ENCODE results near the gene CTDNEP1. TPM values are rescaled to one million over a fixed set of nuclear protein-coding genes. Genes with fewer than 3 reads are reported as not detected.

The CTDNEP1 gene
- total RNA-seq, 4 donors from 2014 or later = 33.8 to 66.3 (median 52.5) TPM

DNA sequence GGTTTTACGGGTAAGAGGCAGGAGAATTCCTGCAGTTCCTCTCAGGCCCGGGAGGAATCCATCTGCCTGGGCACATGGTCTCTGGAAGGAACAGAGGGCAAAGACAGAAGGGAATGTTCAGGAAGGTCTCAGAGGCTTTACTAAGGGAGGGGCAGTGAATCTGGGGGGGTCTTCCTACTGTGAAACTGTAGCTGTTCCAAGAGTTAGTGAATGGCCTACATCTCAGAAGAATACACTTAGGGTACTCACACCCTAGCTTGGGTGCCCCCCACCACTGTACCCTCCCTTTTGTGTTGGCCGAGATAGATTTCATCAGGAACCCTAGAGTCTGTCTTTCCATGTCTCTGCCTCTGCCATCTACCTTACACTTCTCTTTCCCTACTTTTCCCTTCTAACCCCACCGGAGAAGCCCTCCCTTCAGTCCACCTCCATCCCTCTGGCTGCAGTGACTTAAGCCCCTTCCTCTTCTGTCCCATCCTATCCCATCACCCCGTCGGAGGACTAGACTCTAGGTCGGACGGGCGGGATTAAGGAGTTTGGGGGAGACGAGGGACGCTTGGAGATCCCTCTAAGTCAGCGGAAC lies 32.2 kb downstream of the CTDNEP1 start:
- ATAC-seq = no peak
- WGBS, 2 donors (ENCODE audit: low coverage in 1 of 2) = 38 to 59% methylated on average over 2 to 4 of the region's 12 CpGs
- Histone ChIP-seq H3K36me3 (peaks cover 0 to 34% of the 10 kb centered on the region in 2 donors), H3K4me3 (peak overlapping the region; percentile 62 to 81), H3K27ac (peak overlapping the region; percentile 86 to 98 (median 92)), H3K27me3 (no peaks in the 10 kb centered on the region), H3K4me1 (peaks cover 6 to 73% (median 34%) of the 10 kb centered on the region in 3 donors), H3K9me3 (no peaks in the 10 kb centered on the region)
- TF ChIP-seq POLR2AphosphoS5 (IDR thresholded peaks at IDR 0.05) (no peak), POLR2A (IDR thresholded peaks at IDR 0.05) (no peak), EP300 (IDR thresholded peaks at IDR 0.05) (no peak)
- TF ChIP-seq, protein P1, sequence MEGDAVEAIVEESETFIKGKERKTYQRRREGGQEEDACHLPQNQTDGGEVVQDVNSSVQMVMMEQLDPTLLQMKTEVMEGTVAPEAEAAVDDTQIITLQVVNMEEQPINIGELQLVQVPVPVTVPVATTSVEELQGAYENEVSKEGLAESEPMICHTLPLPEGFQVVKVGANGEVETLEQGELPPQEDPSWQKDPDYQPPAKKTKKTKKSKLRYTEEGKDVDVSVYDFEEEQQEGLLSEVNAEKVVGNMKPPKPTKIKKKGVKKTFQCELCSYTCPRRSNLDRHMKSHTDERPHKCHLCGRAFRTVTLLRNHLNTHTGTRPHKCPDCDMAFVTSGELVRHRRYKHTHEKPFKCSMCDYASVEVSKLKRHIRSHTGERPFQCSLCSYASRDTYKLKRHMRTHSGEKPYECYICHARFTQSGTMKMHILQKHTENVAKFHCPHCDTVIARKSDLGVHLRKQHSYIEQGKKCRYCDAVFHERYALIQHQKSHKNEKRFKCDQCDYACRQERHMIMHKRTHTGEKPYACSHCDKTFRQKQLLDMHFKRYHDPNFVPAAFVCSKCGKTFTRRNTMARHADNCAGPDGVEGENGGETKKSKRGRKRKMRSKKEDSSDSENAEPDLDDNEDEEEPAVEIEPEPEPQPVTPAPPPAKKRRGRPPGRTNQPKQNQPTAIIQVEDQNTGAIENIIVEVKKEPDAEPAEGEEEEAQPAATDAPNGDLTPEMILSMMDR (IDR thresholded peaks at IDR 0.05) = no peak

DNA sequence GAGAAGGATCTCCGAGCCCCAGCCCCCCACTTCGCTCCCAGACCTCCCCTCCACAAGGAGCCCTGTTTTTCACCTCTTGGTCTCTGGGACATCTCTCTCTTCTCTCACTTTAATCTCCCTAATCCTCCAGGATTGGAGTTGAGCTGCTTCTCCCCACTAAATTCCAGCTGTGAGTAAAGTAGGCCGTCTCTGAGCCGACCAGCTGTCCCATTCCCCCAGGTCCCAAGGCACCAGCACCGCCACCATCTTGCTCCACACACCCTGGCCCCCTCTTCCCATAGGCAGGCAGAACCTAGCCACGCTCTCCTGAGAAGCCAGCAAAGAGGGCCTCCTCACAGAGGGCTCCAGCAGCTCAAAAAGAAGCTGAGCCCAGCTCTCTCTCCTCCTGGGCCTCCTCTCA lies 32.8 kb downstream of the CTDNEP1 start:
- TF ChIP-seq EP300 (IDR thresholded peaks at IDR 0.05) (no peak), POLR2AphosphoS5 (IDR thresholded peaks at IDR 0.05) (no peak), POLR2A (IDR thresholded peaks at IDR 0.05) (no peak)
- TF ChIP-seq, protein P1 (IDR thresholded peaks at IDR 0.05) = no peak
- Histone ChIP-seq H3K36me3 (peaks cover 0 to 29% of the 10 kb centered on the region in 2 donors), H3K27ac (peak overlapping the region; percentile 86 to 98 (median 92)), H3K27me3 (no peaks in the 10 kb centered on the region), H3K4me3 (no peak overlapping the region), H3K9me3 (no peaks in the 10 kb centered on the region), H3K4me1 (peaks cover 6 to 77% (median 38%) of the 10 kb centered on the region in 3 donors)
- WGBS, 2 donors (ENCODE audit: low coverage in 1 of 2) = 70% methylated on average over 5 of the region's 6 CpGs; no CpG with 5 or more reads in 1 of the 2 donors
- no peak for ATAC-seq

DNA sequence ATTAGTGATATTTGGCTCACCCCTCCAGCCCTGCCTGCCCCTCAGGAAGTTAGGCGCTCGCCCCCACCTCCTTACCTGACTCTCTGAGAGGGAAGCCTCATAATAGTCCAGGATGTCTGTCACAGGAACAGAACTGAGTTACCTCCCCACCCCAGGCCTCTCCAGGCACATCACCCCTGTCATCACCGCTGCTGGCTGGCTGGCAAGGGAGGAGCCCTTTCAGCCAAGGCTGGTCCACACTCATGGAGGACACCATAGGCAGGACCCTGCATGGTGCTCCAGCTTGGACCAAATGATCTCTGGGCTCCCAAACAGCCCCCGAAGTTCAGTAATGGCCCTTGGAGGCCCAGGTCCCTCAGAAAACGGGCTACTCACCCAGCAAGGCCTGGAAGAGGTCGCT lies 33.4 kb downstream of the CTDNEP1 start:
- Histone ChIP-seq H3K27me3 (no peaks in the 10 kb centered on the region), H3K27ac (peak overlapping the region; percentile 72 to 98 (median 92)), H3K9me3 (no peaks in the 10 kb centered on the region), H3K36me3 (peaks cover 0 to 23% of the 10 kb centered on the region in 2 donors), H3K4me1 (peaks cover 6 to 83% (median 42%) of the 10 kb centered on the region in 3 donors), H3K4me3 (peak overlapping the region in 1 of 2 donors; percentile 62)
- ATAC-seq = no peak
- TF ChIP-seq POLR2AphosphoS5 (IDR thresholded peaks at IDR 0.05) = no peak
- no peak for TF ChIP-seq EP300 (IDR thresholded peaks at IDR 0.05)
- TF ChIP-seq POLR2A (IDR thresholded peaks at IDR 0.05) = no peak
- 69% methylated on average over 2 of the region's 6 CpGs; no CpG with 5 or more reads in 1 of the 2 donors for WGBS, 2 donors (ENCODE audit: low coverage in 1 of 2)

DNA sequence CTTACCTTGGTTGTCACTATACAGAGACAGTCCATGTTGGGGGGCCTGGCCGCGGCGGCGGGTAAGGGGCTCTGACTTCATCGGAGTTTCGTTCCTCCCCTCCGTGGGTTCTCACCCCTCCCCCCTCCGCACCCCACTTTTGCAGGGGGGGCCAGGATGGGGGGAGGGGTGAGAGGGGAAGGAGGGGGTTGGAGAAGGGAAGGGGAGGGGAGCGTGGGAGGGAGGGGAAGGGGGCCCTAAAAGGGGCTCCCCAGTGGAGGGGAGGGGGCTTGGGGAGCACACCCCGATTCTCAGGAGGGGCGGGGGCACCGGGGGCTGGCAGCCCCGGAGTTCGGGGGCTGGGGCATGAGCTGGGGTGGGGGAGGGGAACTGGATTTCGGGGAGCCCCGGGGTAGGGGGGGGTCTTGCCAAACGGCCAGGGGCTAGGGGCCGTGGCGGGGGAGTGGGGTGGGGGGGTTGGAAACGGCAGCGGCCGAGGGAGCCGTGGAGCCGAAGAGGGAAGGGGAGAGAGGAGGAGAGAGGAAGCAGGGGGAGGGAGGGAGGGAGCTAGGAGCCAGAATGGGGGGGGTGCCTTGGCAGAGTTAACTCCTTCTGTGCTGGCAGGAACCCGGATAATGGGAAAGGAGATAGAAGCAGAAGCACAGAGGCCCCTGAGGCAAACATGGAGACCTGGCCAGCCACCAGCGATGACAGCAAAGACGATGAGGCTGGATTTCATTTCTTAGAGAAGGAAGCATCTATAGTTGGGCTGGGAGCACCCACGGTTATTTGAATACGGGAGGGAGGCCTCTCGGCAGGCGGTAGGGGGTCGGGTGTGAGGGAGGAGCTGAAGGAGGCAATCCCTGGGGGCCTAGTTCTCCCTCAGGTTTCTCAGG lies 34.2 kb downstream of the CTDNEP1 start:
- ATAC-seq = no peak
- Histone ChIP-seq H3K27me3 (no peaks in the 10 kb centered on the region), H3K9me3 (no peaks in the 10 kb centered on the region), H3K27ac (peak overlapping the region; percentile 72 to 98 (median 92)), H3K4me1 (peaks cover 6 to 85% (median 42%) of the 10 kb centered on the region in 3 donors), H3K36me3 (peaks cover 0 to 15% of the 10 kb centered on the region in 2 donors), H3K4me3 (peak overlapping the region; percentile 62)
- TF ChIP-seq POLR2A (IDR thresholded peaks at IDR 0.05) = no peak
- TF ChIP-seq POLR2AphosphoS5 (IDR thresholded peaks at IDR 0.05) = no peak
- TF ChIP-seq EP300 (IDR thresholded peaks at IDR 0.05) = no peak
- TF ChIP-seq, protein P1 (IDR thresholded peaks at IDR 0.05) = no peak
- WGBS, 2 donors (ENCODE audit: low coverage in 1 of 2) = 2 to 10% methylated on average over 7 to 9 of the region's 32 CpGs
